Mucosa of rectum (tissue), 2 donors: ENCODE measurements around the gene STX11.

Experiments
- H3K27ac ChIP-seq, 2 donors: one replicate each; pipeline ENCODE4 v1.7.0; 2013; ENCODE audit warnings: inconsistent platforms in 2 of 2, low read depth in 2 of 2, low read length in 2 of 2
- H3K27me3 ChIP-seq, 2 donors: one replicate each; pipeline ENCODE4 v1.7.0; 2013; ENCODE audit warnings: low read length in 2 of 2; ENCODE audit not compliant: control insufficient read depth in 2 of 2, insufficient read depth in 2 of 2
- H3K36me3 ChIP-seq, 2 donors: one replicate each; pipeline ENCODE4 v1.7.0; 2013; ENCODE audit warnings: low read length in 2 of 2; ENCODE audit not compliant: control insufficient read depth in 2 of 2, insufficient read depth in 2 of 2
- H3K4me1 ChIP-seq, 2 donors: one replicate each; pipeline ENCODE4 v1.7.0; 2013; ENCODE audit warnings: low read length in 2 of 2, mild to moderate bottlenecking in 1 of 2; ENCODE audit not compliant: control insufficient read depth in 2 of 2, insufficient read depth in 2 of 2
- H3K4me3 ChIP-seq, 2 donors: one replicate each; pipeline ENCODE4 v1.7.0; 2013; ENCODE audit warnings: low read length in 2 of 2
- H3K9ac ChIP-seq, 2 donors: one replicate each; pipeline ENCODE4 v1.7.0; 2013; ENCODE audit warnings: low read length in 2 of 2, low read depth in 1 of 2, mild to moderate bottlenecking in 1 of 2
- H3K9me3 ChIP-seq, 2 donors: one replicate each; pipeline ENCODE4 v1.7.0; 2013; ENCODE audit warnings: low read length in 2 of 2; ENCODE audit not compliant: control insufficient read depth in 2 of 2
- donor health status: healthy.
- donor health status: Normal muscosa, but diverticular disease.

Gene STX11

DNA sequence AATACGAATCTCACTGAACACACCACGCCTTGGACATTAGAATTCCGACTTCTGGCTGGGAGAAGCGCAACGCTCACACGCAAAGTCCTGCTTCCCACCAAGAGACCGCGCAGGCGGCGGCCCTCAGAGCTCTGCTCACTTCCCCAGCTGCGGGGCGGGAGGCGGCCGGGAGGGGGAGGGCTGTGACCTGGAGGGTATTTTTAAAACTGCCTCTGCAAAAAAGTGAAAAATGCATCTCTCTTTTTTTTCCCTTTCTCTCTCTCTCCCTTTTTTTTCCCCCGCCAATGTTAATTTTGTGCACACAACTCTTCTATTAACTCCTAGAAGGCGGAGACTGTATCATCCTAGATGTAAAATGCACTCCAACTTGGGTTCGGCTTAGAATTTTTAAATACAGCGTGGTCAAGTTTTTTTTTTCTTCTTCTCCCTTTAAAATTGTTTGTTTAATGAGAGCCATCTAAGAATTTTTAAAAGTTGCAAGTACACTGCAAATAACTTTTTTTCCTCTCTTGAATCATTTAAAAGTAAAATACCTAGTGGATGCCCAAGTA lies 66.4 kb downstream of the STX11 start:
- no peaks in the 10 kb centered on the region for H3K27me3 ChIP-seq
- H3K9me3 ChIP-seq = peaks cover 0 to 3% of the 10 kb centered on the region in 2 donors
- H3K36me3 ChIP-seq = no peaks in the 10 kb centered on the region
- H3K27ac ChIP-seq = peak overlapping the region; percentile 96 to 98
- peak overlapping the region; percentile 77 to 97 for H3K4me3 ChIP-seq
- peaks cover 7 to 8% of the 10 kb centered on the region in 2 donors for H3K4me1 ChIP-seq
- H3K9ac ChIP-seq = peak overlapping the region; percentile 86 to 94

DNA sequence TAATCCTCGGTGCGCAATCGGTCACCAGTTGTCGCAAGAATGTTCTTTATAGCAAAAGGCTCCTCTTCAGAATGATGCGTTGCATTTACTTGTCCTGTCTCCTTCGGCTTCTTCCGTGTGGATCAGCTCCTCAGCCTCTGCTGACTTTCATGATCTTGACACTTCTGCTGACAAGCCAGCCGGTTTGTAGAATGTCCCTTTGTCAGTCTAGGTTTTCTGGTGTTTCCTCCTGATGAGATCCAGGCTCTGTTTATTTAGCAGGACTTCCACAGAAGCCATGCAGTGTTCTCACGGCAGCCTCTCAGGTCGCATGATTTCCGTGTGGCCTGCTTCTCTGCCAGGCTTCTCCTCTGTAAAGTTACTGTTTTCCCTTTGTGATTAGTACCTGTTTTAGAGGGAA lies 66.9 kb downstream of the STX11 start:
- no peaks in the 10 kb centered on the region for H3K36me3 ChIP-seq
- peak overlapping the region in 1 of 2 donors; percentile 97 for H3K4me3 ChIP-seq
- H3K27ac ChIP-seq = peak overlapping the region in 1 of 2 donors; percentile 12
- H3K9me3 ChIP-seq = peaks cover 0 to 3% of the 10 kb centered on the region in 2 donors
- peaks cover 7 to 8% of the 10 kb centered on the region in 2 donors for H3K4me1 ChIP-seq
- no peaks in the 10 kb centered on the region for H3K27me3 ChIP-seq
- H3K9ac ChIP-seq = no peak overlapping the region

DNA sequence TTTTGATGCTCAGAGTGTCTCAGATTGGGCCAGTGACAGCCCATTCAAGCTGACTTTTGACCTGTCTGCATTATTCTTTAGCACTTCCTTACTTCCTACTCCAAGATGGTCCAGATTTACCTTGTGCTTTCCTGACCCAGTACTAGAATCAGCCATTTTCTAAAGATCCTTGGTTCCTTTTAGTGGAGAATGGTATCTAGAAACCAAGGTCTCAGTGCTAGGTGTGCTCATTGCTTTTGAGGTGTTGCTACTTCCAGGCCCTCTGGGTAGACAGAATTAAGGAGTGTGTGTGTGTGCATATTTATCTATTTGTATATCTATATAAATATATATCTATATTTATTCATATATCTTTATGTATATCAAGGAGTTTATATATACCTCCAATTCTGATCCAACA lies 67.5 kb downstream of the STX11 start:
- peaks cover 0 to 3% of the 10 kb centered on the region in 2 donors for H3K9me3 ChIP-seq
- no peak overlapping the region for H3K4me3 ChIP-seq
- H3K27ac ChIP-seq = no peak overlapping the region
- peaks cover 7 to 8% of the 10 kb centered on the region in 2 donors for H3K4me1 ChIP-seq
- H3K9ac ChIP-seq = no peak overlapping the region
- H3K27me3 ChIP-seq = no peaks in the 10 kb centered on the region
- H3K36me3 ChIP-seq = no peaks in the 10 kb centered on the region

DNA sequence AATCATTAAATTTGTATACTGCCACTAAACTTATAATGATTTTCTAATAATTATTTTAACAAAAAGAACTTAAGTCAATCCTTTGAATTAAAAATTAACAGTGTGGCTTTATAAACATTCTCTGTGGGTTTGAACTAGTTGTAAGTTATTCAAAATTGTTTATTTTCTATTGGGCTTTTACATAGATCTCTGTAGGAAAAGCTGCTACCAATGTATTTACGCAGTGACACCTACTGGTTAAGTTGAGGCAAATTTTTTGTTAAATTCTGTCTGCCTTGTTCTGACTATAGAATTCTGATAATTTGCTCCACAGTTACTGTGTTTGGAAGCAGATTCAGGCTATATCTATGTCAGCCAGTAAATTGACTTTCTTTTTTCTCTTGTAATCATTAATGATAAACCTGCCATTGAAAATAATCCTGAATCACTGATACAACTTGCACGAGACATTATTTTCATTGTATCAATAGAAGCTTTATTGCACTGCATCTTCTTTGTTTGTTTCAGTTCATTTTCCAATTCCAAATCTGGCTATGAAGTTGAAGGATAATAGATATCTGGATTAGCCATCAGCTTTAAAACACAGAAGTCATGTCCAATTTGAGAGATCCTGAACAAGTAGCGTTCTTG lies 68.9 kb downstream of the STX11 start:
- H3K36me3 ChIP-seq = no peaks in the 10 kb centered on the region
- H3K9me3 ChIP-seq = no peaks in the 10 kb centered on the region
- no peaks in the 10 kb centered on the region for H3K27me3 ChIP-seq
- peaks cover 7 to 8% of the 10 kb centered on the region in 2 donors for H3K4me1 ChIP-seq
- no peak overlapping the region for H3K9ac ChIP-seq
- H3K27ac ChIP-seq = no peak overlapping the region
- no peak overlapping the region for H3K4me3 ChIP-seq

DNA sequence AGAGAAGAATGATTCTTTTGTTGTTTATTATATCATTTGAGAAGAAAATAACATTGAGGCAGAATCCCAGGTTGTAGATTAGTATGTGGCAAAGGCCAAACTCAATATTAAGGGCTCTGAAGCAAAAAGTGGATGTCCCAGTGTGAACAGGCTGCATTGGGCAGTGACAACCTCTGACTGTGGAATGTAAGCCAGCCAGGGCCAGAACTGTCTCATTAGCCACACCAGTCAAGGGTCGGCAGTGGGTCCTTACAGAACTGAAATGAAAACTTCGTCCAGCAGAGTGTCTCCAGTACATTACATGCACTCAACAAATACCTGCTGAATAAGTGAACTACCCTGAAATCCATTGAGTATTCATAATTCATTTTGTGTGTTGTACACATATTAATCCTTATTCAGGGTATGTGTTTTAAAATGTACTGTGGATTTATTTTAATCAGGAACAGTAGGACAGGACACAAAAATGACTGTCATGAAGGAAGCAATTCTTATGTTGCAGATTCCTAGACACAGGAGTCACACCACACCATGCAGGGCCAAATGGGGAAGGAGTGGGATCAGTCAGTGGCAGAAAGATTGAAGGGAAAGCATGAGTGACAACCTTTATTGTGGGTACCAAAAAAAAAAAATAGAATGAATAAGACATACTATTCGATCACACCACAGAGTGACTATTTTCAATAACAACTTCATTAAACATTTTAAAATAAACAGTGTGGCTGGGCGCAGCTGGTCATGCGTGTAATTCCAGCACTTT lies 69.9 kb downstream of the STX11 start:
- no peaks in the 10 kb centered on the region for H3K9me3 ChIP-seq
- no peaks in the 10 kb centered on the region for H3K36me3 ChIP-seq
- H3K9ac ChIP-seq = no peak overlapping the region
- peaks cover 6% of the 10 kb centered on the region in 2 donors for H3K4me1 ChIP-seq
- H3K4me3 ChIP-seq = no peak overlapping the region
- no peaks in the 10 kb centered on the region for H3K27me3 ChIP-seq
- H3K27ac ChIP-seq = no peak overlapping the region

DNA sequence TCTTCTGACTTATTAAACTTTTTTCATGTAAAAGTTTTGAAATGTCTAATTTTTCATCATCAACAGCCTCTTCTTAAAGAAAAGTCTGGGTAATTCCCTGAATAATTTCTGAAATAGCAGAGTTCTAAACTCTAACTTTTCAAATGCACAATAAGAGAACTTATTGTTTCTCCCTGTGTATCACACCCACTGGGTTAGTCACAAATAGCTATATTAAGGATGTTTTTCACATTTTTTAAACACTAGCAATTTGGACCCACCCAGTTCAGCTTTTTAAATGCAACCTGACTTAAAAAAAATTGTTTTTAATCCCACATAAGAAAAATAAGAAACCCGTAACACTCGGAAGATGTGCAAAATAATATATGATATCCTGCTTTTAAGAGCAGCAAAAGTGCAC lies 73.4 kb downstream of the STX11 start:
- no peaks in the 10 kb centered on the region for H3K36me3 ChIP-seq
- H3K27me3 ChIP-seq = no peaks in the 10 kb centered on the region
- no peak overlapping the region for H3K9ac ChIP-seq
- H3K9me3 ChIP-seq = no peaks in the 10 kb centered on the region
- H3K27ac ChIP-seq = no peak overlapping the region
- H3K4me3 ChIP-seq = no peak overlapping the region
- H3K4me1 ChIP-seq = no peaks in the 10 kb centered on the region

DNA sequence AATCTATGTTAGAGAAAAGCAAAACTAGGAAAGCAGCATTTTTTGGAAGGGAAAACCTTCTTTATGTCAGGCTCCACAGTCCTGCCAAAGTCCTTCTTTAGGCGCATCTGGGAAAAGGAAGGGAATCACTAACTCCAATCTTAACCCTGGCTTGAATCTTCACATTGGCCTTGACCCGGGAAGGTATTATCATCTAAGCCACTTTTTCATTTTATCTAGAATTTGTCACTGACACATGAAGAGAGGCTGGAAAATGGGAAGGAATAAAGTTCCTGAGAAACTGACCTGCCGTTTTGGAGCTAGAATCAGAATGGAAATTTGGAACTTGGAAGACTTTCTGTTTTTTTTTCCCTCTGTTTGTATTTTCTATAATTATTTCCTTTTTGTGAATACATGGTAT lies 81.4 kb downstream of the STX11 start:
- Histone ChIP-seq H3K27ac (no peak overlapping the region), H3K9me3 (no peaks in the 10 kb centered on the region), H3K27me3 (no peaks in the 10 kb centered on the region), H3K4me3 (no peak overlapping the region), H3K9ac (no peak overlapping the region), H3K4me1 (no peaks in the 10 kb centered on the region), H3K36me3 (no peaks in the 10 kb centered on the region)

DNA sequence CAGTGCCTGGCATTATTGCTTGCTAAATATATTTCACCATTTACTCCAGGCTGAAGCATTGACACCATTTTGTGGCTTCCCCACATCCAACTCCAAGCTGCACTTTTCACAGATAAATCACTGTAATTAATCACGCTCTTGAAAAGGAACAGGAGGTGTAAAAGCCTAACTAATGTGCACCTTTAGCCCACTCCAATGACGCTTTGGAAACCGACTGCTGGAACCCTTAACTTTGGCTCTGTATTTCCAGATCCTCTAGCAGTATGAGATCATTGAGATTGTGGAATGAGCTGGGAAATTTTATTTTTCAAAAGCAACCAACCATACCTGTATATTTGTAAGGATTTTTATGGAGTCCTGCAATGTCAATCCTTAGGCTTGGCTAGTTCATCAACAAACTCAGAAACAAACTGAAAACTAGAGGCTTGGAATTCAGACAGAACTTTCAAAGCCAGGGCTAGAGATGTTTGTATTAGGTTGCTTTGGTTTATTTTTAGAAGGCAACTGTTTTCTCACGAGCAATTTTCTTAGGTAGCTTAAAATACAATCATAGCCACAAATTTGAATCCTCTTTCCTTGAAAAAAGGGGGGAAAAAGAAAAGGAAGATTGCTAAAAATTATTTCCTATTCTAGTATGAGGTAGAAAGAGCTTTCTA lies 82.0 kb downstream of the STX11 start:
- Histone ChIP-seq H3K27me3 (no peaks in the 10 kb centered on the region), H3K36me3 (no peaks in the 10 kb centered on the region), H3K27ac (no peak overlapping the region), H3K4me3 (no peak overlapping the region), H3K9ac (no peak overlapping the region), H3K9me3 (no peaks in the 10 kb centered on the region), H3K4me1 (no peaks in the 10 kb centered on the region)

DNA sequence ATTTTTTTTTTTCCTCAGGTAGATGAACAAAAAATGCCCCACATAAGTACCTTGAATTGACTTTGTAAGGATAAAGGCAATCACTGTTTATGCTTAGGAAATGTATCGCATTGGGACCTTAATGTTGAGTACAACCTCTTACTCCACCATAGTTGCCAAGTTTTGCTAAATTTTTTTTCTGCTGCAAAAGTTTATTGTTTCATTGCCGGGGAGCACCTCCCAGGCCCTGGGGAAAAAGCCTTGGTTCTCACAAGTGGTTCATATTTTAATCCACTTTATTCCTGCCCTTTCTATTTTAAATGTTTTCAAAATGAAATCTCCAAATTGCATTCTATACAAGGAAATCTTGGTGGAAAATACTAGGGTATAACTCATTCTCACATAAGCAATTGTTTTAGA lies 82.5 kb downstream of the STX11 start:
- Histone ChIP-seq H3K4me3 (no peak overlapping the region), H3K9ac (no peak overlapping the region), H3K27me3 (no peaks in the 10 kb centered on the region), H3K36me3 (no peaks in the 10 kb centered on the region), H3K27ac (no peak overlapping the region), H3K4me1 (no peaks in the 10 kb centered on the region), H3K9me3 (no peaks in the 10 kb centered on the region)

DNA sequence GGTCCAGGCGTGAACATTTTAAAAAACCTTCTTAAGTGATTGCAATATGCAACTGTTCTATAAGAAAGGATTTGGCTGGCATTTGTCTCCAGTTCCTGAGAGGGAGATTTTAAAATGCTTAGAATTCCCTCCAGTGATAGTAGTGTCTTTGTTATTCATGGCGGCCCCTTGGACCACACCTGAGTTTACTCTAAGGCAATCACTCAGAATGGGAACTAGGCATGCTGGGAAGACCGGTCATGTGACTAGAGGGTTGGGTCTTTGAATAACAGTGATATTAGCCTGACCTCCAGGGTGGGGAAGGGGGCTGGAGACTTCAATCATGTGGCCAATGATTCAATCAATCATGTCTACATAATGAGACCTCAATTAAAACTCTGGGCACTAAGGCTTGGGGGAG lies 84.1 kb downstream of the STX11 start:
- H3K4me1 ChIP-seq = no peaks in the 10 kb centered on the region
- no peak overlapping the region for H3K27ac ChIP-seq
- no peaks in the 10 kb centered on the region for H3K36me3 ChIP-seq
- no peaks in the 10 kb centered on the region for H3K9me3 ChIP-seq
- H3K4me3 ChIP-seq = no peak overlapping the region
- no peak overlapping the region for H3K9ac ChIP-seq
- H3K27me3 ChIP-seq = no peaks in the 10 kb centered on the region
